A204.1 (cell line): Measurements from ENCODE around the gene AGMO.

Experiments
- FAIRE-seq: peaks from 2 replicates; lab custom pipeline; 2012; peaks lifted over from hg19 to GRCh38; lab: Jason Lieb, UNC

The AGMO gene

GRCh38 chr7:15498465-15498864 is 63.4 kb downstream of the AGMO start:
- FAIRE-seq = peak; percentile 99

DNA sequence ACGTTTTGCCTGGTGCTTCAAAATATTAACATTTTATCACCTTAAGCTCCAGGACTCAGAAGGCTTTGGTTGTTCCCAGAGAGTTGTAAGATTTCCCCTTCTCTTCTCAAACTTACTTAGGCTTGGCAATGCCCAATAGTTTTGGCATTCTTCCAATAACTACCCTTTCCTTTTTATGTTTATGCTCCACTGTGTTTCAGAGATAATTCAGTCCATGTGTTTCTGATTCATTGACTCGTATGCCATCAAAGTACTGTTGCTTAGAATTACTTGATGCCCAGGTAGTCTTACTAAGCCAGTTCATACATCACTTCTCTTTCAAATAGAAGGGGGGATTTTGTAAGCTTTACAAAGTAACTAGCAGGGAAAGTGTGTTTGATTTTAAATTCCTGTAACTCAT is 66.6 kb downstream of the AGMO start:
- FAIRE-seq = peak; percentile 94

DNA sequence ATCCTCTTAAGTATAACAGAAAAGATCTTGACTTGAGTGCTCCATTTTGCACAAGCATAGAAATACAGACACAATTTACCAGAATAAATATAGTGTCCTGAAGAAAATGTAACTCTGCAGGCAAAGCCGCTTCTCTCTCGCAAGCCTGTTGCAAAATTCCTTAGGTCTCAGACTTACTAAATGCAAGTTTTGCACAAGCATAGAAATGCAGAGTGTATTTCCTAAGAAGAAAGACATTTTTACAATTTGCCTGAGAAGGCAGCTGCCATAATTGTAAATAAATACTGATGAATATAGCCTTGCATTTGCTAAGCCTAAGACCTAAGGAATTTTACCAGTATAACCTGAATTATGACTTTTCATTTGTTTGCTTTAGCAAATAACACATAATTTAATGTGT is 67.1 kb downstream of the AGMO start:
- FAIRE-seq = no peak

GRCh38 chr7:15491361-15491760 is 70.5 kb downstream of the AGMO start:
- peak; percentile 37 for FAIRE-seq

DNA sequence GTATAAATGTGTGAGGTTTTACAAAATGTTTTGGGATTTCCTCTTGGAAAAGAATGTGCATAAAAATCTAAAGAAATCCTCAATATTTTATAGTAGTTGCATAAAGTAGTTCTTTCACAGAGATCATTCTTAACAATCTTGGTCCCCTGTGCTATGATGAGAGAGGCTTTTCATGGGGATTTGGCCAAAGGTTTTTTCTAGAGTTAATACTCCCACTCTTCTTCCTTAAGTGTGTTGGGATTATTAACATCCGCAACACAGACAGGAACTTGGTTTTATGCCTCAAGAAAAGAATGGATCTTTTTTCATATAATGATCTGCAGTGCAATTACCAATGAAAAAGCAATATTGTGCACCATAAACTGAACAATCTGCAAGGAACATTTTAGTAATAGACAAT is 71.5 kb downstream of the AGMO start:
- no peak for FAIRE-seq

GRCh38 chr7:15489861-15490260 is 72.0 kb downstream of the AGMO start:
- FAIRE-seq = no peak

DNA sequence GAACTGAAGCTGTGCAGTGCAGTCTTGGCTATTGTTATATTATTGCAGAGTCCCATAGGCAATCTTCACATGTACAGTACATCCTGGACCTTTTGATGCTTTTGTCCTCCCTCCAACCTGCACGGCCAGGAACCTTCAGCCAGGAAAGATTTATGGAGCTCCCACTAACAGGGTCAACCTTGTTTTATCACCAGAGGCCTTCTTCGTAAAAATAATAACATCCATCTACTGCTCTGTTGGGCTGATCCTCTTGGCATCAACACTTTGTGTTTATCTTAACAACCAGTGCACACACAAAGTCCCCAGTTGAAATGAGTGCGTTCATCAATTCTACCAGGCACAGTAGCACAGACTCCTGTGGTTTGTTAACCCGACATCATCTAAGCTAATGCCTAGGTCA is 72.4 kb downstream of the AGMO start:
- FAIRE-seq = no peak

DNA sequence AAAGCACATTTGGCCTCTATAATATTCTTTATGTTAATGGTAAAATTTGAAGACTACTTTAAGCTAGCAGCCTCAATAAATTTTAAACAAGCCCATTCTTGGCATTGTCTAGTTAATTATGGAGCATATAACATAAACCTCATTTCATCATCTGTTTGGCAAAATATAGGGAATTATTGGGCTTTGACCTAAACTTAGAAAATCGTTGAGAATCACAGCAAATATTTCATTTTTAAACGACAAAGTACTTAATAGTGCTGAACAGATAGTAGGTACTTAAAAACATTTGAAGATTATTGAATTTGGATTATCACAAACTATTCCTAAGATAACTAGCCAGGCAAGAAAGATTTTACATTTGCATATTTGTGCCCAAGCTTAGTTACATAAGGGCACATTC is 73.4 kb downstream of the AGMO start:
- no peak for FAIRE-seq

DNA sequence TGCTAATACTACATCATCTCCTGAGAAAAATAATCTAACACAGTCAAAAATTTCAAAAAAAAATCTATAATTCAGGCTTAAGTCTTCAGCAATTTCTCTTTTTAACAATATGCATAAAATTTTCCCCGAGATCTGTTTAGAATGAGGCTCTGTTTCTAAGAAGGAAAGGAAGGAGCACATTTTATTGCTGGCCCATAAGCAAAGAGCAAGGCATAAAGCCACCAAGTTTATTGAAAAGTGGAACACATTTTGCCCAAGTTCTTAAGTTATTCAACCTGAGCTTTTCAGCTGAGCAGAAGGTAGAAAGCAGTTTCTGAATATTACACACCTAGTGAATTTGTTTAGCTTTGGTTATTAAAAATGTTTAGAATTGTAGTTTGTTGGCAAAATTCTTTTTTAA is 73.9 kb downstream of the AGMO start:
- FAIRE-seq = no peak

GRCh38 chr7:15485998-15486397 is 75.8 kb downstream of the AGMO start:
- FAIRE-seq = no peak

DNA sequence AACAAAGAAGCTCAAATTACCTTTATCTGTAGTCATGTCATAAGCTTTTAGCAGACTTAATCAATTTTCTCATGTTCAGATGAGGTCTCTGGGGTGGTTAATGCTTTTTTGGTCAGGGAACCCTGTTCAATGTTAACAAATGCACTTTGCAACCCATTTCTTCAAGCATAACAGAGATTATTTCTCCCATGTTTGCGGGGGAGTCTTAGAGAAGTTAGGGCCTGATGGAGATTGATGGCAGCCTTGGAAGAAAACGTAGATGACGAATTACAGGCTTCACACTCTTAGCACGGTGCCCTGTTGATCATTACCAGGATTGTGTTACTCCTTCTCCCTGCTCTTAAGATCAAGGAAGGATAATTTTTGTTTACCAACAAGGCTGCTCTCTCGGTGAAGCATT is 76.4 kb downstream of the AGMO start:
- no peak for FAIRE-seq

DNA sequence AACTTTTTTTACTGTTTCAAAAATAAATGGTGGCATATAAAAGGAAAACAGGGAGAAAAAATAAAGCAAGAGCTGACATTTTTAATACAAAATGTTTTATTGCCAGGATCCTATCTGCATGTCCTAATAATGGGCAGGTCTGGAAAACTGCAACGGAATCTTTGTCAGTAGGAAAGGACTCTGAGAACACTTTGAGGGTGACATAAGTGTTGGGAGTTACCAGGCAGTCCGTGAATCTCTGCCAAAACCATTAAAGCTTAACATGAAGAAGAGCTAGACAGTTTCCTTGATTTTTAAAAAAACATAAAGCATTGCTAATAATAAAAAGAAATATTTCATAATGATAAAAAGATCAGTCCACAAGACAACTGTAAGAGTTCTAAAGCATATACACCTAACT is 80.7 kb downstream of the AGMO start:
- no peak for FAIRE-seq

DNA sequence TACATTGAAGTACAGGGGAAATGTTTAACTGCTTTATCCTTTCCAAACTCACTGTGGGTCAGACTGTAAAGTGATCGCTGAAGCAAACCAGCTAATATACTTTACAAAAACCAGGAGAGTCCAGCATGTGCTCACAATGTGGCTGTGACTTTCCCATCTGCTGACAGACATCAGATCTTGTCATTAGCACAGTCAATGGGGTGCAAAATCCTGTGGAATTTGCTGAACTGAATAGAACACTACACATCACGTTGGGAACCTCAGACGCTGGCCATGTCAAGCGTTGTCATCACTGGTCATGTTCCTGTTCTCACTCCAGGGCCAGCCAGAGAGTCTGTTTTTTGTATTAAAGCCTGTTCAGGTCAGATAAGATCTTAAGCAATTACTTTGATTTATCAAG is 83.4 kb downstream of the AGMO start:
- no peak for FAIRE-seq

GRCh38 chr7:15476531-15476918 is 85.3 kb downstream of the AGMO start:
- no peak for FAIRE-seq

DNA sequence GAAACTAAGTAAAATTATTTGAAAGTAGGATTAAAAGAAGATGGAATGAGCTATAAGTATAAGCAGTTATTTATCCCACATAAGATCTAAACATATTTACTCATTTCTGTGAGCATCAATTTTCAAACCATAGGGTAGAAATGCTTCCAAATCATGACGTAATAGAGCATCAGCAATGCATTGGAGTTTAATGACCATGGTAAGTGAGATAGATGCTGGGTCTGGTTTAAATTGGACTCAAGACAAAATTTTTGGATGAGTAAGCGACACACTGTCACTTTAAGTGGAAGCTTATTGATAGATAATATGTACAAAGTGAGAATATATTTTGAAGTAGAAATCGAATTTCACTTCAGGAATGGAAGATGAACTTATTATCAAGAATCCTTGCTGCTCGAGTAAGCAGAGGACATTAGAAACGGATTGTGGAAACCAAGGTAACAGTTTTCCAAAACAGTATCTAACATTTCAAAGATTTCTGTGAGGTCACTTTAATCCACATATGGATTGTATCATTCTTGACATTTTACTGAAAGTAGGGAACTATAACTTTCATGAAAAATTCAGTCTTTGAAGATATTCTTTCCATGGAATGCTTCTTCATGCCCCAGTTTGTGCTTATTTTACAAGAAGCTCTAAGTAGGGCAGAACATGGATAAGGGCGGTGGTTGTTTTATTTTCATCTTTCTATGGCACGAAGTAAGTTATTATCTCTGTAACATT is 85.8 kb downstream of the AGMO start:
- no peak for FAIRE-seq

DNA sequence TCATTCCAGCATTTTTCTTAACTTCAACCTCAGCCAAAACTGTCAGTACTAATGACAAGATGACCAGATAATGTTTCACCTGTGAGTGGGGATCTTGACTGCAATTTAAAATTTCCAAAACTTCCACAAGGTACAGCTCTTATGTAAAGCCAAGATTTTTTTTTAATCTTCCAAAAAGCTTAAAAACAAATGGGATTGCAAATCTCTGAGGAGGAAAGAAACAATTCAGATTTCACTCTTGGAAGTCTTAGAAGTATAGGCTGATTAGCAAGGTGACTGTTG is 90.2 kb downstream of the AGMO start:
- no peak for FAIRE-seq

DNA sequence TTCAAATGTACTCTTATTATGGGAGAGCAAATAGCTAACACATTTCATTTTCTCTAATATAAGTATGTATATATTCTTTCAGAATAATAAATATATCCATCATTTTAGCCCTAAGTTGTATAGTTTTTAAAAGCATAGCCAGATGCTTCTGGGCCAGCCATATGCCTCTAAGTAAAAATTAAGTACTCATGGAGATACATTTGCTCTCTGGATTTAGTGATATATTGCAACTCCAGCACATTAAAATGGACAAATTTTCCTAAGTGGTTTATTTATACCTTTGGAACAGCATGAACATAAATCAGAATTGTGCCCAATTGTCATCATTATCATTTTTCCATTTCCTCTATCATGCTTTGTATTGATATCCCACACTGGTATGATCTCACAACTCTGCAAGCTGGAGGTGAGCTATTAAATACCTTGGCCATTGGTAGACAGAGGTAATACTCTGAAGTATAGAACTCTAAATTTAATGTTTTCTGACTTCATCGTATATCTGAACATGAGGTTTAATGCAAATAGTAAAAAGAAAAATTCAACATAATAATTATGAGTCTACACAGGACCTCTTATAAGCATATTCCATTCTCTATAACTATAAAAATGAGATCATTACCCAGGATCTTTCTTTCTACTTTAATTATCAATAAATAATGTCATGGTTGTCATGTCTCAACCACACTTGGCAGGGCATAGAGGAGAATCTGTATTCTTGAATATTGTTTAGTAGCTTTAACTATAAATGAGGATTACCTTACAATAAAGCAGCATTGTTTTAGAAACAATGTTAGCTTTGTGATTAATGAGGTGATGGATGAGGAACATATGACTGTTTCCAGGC is 90.8 kb downstream of the AGMO start:
- FAIRE-seq = no peak

DNA sequence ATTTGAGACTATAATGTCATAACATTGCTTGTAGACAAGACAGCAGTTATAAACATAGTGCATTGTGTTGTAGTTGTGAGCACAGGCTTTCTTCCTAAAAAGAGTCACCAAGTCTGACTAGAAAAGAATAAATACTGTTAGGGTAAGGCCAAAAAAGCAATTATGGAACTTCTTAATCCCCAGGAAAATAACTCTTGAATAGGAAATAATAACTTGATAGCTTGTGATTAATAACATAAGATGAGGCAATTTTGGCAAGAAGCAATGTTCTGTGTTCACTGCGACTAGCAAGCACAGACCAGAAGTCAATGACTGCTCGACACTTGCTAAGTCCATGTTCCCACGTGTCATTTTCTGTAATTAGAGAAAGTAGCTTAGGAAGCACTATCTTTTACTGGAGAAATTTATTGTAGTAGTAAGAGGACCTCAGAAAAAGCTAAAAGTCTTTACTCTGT is 97.1 kb downstream of the AGMO start:
- no peak for FAIRE-seq

DNA sequence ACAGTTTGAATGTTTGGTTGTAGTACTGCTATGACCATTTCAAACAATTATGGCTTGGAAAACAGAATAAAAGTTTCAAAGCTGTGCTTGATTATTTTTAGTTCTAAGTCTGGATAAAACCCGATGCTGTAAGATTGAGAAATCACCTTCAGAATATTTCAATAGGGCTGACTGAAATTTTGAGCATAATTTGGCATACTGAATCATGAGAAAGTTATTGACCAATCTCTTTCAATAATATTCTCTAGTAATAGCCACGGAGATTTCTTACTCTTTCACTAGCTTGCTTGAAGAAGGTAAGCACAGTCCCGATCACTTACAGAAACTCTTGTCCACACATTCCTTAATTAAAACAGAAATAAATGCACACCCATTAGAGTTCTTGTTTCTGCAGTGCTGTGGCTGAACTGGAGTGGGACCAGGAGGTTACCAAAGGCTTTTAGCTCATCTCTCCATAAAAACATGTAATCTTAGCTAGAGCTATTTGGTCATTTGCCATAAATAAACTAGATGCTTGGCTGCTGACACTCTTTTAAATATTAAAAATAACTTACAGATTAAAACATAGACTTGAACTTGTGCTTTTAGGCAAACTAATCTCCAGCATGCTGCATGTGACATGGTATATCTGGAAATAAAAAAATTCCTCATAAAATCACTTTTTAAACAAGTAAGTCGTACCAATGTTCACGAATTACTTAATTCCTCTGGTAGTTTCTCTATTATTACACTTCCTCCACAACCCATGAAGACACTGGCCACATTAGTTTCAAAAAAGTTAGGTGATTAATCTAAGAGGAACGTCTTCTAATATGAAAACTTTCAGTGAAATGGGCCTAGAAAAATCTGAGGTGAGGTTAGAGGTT is 97.8 kb downstream of the AGMO start:
- FAIRE-seq = no peak

GRCh38 chr7:15462721-15463389 is 99.0 kb downstream of the AGMO start:
- FAIRE-seq = peak; percentile 6

DNA sequence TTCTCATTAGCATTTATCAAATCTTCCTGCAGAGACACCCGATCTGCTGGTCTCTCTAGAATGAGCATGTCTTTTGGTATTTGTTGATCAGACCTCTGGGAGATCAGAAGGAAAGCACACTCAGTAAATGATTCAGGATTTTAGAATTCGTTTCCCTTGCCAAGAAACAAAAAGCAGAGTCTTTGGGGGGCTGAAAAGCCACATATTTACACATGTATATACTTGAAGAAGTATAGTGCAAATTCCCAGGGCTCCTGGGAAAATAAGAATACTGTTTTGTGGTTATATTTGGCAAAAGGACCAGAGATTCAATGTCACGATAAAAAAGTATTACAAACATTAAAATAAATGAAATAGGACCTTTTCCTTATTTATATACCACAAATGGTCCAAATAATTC is 100.2 kb downstream of the AGMO start:
- peak; percentile 76 for FAIRE-seq

- FAIRE-seq = peak; percentile 35
Observed at GRCh38 chr7:15459018-15459615, 102.7 kb downstream of the AGMO start.
